Activated T-cell treated with anti-CD3 and anti-CD28 coated beads, Interleukin-2, amount 50 U/mL, for 1 hour (primary cell): Measurements from ENCODE around the gene COL4A2.
A peak's percentile ranks its signal among the peaks of the same experiment; 100 is the strongest.

Experiments used
- DNase-seq: peaks from one replicate; pipeline ENCODE4 v3.0.0-alpha.2; 2020

Gene COL4A2

DNA sequence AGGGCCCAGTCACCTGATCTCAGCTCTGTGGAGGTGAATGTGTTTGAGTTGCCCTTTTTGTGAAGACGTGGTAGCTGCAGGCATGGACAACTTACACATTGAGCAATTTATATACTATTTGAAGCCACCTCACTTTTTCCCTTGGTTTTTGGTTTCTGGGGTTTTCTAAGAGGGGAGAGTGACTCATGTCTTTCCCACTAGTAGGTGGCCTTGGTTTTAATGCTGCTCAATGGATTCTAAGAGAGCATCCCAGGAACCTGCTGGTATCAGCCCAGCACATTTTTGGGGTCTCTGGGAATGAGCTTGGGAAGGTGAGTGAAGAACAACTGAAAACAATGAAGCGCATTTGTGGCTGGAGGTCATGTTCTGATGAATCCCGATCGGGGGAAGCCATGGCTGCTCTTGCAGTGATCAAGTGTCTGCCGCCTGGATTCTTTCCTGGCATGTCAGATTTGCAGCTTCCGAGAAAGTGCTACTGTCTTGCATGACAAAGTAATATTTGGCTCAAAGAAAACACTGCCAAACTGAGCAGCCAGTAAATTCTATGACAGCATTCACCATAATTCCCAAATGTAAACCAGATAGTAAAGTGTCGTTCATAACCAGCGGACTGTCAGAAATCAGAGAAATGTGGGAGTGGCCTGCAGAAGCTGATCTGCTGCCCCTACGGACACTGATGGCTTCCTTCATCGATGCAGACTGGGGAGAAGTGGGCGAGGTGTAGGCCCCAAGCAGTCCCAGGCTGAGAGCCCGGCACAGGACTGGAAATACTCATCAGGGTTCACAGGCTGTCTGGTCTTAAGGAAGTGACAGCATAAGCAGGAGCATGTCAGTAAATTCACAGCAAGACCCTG is 98.7 kb downstream of the COL4A2 start:
- no peak for DNase-seq

DNA sequence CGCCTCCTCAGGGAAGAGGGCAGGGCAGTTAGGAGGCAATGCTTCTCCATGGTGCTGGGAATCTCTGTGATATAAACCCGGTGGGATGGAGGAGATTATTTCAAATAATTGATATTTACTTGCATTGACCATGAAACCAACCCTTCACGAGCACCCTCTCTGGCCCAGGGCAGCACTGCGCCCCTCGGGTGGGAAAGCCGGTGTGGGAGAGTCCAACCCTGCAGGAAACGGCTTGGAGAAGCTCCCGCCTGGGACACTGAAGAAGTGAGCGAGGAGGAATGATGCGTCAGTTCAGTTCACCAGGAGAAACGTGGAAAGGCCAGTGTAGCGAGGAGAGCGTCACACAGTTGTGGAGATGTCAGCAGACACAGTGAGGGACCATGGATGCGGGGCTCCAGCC is 99.9 kb downstream of the COL4A2 start:
- DNase-seq, result no peak

DNA sequence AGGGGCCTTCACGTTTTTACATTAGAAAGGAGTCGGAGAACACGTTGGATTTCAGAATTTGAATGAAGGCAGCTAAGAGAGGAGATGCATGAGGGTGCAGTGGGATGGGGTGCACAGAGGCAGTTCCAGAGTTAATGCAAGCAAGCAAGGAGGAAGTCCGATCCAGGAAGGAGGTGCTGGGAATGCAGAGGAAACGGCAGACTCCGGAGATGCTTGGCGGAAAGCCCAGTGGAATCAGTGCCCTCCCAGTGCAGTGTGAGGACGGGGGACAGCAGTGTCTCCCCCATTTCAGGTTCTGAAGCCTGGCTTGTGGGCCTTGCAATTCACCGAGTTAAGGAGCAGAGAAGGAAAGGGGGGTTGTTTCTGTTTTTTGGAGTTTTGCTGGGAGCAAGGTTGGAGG is 100.4 kb downstream of the COL4A2 start:
- no peak for DNase-seq

DNA sequence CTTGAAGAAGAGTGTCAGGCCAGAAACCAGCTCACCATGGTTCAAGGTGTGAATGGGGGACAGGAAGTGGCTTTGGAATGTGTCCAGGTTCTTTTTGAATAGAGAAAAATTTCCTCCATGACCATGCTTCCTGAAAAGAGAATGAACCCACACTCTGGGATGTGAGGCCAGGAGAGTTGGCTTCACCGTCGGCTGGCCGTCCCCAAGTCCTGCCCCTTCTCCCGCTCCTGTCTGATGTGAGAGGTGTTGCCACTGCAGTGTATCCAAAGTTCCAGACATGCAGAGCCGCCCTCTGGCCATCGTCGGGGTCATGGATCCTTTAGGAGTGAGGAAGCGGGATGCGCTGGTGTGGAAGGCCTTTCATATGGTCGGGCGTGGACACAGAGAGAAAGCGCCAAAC is 101.2 kb downstream of the COL4A2 start:
- no peak for DNase-seq

DNA sequence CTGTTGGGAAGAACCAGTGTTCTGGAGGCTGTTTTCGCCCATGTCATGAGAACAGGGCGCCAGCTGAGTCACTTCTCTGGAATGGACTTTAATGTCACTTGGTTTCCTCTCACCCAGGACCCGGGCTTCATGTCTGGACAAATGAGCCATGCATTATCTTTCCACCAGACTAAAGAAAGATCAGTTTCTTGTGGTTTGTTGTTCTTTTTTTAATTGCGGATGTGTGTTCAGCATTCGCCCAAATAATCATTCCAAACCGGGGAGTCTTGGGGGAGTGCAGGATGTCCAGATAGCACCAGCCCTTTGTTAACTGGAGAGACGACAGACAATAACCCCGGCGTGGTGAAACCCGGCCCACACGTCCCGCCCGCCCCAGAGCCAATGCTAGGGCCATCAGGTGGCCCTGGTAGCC is 102.5 kb downstream of the COL4A2 start:
- DNase-seq, result no peak

DNA sequence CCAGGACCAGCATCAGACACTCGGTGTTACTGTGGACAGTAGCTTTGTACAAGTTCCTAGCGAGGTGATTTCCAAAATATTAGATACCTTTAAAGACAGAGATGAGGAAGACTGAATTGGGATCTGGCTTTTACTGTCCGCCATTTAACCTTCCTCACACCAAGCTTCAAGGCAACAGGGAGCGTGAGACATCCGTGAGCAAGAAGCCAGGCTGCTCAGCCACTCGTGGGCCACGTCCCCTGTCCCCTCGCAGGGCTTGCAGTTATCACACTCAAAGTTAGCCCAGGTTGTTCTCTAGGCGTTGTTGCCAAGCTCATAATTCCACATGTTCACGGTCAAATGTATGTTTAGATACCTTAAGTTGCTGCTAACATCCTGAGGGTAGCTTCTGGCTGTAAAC is 102.9 kb downstream of the COL4A2 start:
- DNase-seq, result no peak

DNA sequence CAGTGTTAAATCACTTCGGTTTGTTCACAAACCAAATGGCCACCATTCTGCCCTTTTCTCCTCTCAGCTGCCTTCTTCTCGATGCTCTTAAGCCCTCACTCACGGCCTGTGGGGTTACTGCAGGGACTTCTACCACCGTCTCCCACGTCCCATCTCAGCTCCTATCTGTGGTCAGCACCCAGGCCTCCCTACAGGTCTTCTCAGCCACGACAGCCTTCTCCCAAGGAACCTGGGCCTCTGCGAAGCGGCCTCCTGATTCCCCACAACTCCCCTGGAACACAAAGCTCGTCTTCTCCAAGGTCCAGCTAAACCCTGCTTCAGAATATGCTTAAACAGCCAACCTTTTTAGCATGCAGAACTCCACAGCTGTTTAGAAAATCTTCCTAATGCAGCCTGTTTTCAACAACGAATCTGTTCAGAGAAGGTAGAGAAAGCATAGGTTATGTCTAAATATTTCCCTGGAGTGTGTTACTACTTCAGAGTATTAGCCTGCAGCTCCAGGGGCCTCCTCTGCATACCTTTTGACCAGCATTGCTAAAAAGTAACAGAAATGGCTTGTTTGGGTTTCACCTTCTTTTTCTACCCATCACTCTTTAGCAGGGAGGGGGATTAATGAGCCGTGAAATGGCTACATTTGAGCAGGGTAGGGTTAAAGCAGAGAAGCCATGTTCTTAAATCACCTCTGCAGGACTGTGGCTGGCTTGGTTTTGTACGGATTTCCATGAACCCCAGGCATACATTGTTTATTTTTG is 104.0 kb downstream of the COL4A2 start:
- no peak for DNase-seq

DNA sequence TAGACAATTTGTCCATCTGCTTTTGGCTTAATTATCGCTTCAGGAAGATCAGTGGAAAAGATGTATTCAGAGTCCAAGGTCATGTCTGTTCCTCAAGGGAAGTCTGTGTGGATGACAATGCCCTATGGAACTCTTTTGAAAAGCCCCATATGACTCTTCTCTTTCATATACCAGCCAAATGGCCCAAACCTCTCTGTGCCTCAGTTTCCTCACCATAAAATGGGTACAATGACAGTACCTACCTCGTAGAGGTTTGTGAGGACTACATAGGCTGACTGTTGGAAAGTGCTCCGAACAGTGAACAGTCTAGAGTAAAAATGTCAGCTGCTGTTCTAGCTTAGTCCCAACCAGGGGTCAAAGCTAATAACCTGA is 104.6 kb downstream of the COL4A2 start:
- no peak for DNase-seq

DNA sequence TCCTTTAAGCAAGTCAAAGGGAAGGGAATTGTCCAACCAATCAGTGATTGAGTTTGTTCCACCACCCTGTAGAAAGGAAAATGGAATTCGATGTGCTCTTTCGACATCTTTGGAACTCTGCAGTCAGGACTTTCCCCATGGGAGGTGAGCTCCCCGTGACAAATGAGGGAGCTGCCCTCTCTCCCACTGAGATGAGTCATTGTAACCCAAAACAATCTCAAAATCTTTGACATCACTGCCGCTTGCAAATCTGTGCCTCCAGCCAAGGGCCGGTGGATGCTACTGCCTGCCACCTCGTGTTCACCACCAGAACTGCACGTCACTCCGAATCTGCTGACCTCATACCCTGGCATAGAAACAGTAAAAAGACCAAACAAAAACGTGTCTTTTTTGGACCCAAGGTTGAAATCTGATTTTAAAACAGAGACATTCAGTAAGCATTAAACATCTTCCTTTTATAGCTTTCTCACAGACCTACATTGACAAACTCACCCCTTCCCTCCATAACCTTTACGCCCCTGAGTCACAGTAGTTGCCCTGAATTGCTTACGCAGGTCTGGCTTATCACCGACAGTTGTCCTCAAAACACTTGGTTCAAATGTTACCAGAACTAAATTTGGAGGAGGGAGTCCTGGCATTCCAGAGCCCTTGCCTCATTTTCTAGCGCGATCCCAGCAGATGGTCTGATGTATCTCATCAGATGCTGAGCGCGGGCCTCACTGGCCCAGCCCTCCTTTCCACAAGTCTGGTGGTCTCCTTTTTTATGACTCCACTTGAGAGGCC is 105.2 kb downstream of the COL4A2 start:
- peak; percentile 60 for DNase-seq

DNA sequence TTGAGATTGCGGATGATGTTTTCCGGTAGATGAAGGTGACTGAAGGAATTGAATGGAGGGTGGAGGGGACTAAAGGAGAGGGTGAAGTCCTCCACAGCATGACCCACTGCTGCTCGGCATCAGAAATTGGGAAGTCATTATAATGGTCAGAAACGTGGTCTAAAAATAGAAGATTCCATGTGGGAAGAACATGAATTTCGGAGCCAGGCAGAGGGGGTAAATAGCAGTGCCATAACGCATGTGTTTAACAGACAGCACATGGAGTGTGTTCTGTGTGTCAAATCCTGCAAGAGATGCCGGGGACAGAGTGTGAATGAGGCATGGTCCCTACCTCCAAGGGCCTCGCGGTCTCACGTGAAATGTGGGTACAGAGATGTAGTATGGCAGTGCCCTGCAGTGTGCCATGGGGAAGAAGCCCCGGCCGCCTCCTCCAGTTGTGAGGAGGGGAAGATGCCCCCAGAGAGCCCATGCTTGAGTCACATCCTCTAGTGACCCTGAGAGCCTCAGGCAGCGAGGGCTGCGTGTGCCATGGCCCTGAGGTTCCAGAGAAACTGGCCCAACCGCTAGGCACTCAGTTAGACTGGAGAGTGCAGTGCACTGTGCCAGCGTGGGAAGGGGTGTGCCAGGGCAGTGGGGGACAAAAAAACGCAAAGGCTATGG is 106.1 kb downstream of the COL4A2 start:
- DNase-seq, result no peak

DNA sequence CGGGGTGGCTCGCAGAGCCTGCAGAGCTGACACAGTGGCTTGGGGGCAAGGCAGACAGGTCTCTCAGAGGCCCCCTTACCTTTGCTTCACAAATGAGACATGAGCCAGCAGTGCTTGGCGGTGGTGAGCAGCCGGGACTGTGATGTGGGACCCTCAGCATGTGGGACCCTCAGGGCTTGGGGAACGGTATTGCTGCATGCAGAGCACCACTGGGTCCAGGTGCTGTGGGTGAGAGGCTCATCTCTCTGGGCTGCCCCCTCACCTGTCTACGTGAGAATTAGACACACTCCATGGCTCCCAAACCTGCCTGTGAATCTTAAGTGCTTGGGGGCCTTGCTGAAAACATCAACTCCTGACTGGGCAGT is 106.6 kb downstream of the COL4A2 start:
- no peak for DNase-seq

DNA sequence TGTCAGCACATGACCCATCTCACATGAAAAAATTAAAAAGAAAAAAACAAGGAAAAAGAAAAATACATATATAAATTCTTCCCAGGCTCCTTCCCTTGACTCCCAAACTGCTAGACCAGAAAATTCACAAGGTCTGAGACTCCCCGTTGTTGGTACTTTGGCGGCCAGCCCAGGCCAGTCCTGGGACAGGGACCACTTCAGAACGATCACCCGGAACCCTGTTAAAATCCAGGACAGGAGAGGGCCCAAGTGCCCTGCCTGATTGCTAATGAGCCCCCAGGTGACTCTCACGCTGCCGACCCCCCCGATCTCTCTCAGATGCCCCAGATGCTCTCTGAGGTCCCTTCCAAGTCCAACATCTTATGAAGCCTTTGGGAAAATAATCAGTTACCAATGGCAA is 107.2 kb downstream of the COL4A2 start:
- DNase-seq, result no peak

DNA sequence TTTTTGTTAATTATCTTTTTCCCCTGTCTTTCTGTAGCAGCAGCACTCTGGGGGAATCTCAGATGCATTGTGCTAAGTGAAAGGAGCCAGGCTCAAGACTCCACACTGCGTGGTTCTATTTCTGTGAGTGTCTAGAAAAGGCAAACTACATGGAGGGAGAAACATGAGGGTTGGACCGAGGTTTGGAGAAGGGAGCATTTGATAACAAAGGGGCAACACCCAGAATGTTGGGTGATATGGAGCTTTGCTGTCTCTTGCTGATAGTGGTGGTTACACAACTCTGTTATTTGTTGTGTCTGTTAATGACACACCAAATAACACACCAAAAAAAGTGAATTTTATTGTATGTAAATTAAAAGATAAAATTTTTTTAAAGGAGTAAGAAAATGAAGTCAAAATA is 107.8 kb downstream of the COL4A2 start:
- no peak for DNase-seq

DNA sequence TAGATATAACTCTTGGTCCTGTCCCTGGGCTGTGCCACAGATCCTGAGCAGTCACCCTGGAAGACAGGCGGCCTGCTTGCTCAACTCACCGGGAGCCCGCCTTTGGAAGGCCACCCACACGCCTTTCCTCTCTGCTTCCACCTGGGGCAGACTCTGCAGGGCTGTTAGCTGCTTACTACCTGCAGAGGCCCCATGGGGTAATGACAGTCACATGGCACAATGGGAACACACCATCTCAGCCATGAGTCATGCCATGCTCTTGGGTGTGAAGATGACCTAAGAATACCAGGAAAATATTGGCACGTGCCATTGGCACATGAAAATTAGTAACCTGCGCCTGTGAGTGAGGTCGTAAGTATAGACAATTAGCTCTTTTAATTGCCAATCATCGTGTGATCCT is 108.6 kb downstream of the COL4A2 start:
- no peak for DNase-seq

DNA sequence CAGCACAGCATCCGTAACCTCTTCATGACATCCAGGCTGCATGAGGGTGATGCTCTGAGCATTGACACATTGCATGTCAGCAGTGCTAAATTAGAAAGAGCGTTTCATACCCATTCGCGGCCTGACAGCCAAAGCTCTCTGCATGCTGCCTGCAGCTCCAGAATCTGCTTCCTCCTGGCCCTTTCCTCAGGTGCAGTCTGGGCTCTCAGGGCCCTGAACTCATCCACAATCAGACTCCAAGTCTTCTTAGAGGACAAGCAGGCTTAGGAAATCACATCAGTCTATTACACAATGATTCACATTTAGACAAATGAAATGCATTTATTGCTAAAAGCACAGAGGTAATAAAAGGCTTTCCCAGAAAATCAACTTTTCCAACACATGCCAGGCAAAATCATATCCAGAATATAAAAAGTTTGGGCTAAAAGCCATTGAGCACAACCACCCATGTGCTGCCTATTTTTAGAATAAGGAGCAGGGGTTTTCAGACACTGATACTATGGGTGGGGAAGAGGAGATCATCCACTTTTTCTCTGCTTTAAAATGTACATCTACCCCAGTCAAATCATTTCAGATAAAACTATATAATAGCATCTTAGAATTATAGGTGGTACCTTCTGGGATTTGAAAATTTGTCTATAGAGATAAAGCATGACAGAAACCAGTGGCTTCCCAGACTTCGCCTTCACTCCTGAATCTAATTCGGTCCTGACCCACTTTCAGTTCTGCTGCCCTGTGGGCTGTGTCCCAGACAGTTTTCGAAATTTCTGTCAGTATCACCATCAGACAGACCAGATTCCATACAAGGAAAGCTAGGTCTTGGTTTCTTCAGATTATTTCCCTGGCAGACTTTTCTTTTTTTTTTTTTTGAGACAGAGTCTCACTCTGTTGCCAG is 109.3 kb downstream of the COL4A2 start:
- DNase-seq, result no peak

DNA sequence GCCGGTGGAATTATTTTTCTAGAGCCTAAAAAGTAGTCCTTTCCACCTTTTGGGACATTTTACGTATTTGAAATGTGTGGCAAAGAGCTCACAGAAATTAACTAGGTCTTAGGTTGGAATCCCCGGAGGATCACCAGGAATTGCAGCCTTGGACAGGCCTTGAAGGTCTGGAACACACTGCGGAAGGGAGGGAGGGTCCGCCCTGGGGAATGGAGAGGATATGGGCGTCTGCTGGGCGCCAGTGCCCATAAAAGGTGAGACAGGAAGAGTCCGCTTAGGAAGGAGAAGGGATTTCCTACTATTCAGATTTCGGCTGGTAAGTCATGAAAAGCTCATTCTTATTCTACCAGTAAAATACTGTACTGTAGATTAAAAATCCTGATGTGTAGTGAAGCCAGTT is 111.9 kb downstream of the COL4A2 start:
- DNase-seq, result no peak

DNA sequence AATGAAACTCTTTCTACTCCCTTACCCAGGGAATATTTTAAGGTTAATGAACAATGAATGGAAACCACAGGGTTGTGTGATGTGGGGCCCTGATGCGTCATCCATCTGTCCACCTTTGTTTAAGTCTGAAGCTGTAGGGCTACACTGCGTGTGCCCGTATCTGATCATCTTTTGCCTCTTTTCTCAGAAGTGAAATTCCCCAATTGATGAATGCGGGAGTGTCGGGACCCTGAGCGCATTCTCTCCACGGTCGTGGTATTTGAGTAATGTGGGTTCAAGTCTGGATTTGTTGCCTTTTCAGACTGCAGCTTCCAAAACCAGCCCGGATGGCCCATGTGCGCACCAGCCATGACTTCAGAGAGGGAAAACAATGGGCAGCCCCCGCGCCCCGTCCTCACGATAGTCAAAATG is 112.3 kb downstream of the COL4A2 start:
- no peak for DNase-seq

DNA sequence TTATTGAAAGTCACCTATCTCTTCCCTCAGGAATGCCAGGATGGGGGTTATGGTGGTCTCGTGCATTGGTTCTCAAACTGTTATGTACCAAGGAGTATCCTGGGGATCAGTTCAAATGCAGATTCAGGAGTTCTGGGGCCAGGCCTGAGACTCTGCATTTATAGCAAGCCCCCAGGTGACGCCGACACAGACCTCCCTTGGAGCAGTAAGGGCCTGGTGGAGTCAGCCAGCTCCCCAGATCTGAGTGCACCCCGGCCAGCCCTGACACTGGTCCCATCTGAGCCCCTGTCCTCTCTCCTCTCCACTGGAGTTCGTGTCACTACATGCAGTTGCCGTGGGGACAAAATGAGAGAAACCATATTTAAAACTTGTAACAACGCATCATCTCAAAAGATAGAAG is 112.9 kb downstream of the COL4A2 start:
- DNase-seq, result no peak

DNA sequence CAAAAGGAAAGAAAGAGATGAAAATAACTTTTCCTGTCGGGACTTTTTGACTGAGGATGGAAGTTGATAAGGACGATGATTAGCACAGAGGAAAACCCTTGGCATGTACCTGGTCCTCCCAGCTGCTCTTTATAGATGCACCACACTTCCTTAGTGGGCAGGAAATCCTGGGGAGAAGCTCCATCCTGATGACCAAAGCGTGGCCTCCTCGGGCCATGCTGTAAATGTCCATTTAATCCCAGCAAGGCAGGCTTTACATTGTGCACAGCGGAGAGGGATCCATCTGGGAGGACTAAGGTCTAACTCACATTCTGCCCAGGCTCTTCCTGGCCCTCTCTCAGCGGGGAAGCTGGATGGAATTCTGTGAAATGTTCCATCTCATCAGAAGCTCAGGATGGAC is 113.5 kb downstream of the COL4A2 start:
- no peak for DNase-seq

DNA sequence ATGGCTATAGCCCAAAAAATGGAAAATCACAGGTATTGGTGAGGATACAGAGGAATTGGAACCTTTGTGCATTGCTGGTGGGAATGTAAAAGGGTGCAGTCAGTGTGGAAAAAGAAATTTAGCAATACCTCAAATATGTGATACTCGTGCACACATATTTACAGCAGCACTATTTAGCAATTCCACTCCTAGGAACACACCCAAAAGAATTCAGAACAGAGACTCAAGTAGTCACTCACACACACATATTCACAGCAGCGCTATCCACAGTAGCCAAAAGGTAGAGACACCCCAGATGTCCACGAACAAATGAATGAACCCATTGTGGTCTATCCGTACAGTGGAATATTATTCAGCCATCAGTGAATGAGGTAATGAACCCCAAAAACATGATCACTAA is 114.0 kb downstream of the COL4A2 start:
- DNase-seq, result no peak

DNA sequence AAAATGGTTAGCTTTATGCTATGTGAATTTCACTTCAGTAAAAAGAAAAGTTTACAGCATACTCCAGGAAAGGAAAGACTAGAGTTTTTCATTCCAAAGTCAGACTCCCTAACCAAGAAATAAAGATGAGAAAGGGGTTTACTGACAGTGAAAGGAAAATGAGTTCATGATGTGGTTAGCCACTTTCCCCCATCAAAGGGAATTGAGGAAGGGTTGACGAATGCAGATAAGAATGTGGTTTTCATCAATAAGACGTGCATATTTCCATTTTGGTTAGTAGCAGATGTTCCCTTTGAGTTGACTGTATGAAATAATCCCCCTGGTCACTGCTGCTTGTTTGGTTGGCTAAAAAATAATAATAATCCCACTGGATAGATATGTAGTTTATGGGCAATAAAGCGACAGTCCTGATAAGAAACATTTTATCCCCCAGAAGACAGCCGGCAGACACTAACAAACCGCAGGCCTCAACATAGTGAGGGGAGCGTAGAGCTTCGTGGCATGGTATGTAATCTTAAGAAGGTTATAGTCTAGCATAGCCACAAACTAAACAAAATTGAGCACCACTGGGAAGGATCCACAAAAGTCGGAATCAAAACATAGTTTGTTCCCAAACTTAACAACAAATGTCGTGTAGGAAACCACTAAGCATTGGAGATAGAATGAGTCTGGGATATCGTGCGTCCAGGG is 114.8 kb downstream of the COL4A2 start:
- DNase-seq, result no peak
